HCT116 (cell line): ENCODE data around the gene UNKL. TPM values are rescaled to one million over a fixed set of nuclear protein-coding genes. Genes with fewer than 3 reads are reported as not detected.

Experiments used
- ATAC-seq: fragments of 200-7000 bp; cut with Tn5 transposase; 2 replicates; pipeline ENCODE4 v1.9.1; 2020; ENCODE audit warnings: mild to moderate bottlenecking, moderate library complexity
- BruUV-seq: library from RNA; stranded (reverse); fragments of 400-500 nt; replicated peaks from 2 replicates; lab custom pipeline; 2021; lab: Mats Ljungman, UMichigan
- CTCF ChIA-PET: fragments of 300-600 bp; sonication (Branson Sonifier 250); formaldehyde crosslinking; loops from one replicate; lab custom pipeline; 2021; ENCODE audit warnings: antibody characterized with exemption; lab: Charles Lee
- POLR2A ChIA-PET: fragments of 300-600, 350-600 bp; sonication (Branson Sonifier 250); formaldehyde crosslinking; loops from one replicate; lab custom pipeline; 2021; ENCODE audit warnings: antibody characterized with exemption; lab: Charles Lee
- RAD21 ChIA-PET, 2 experiments: fragments of 300-600 bp; sonication (Branson Sonifier 250); formaldehyde crosslinking; loops; one replicate each; lab custom pipeline; 2023; ENCODE audit warnings: low total read pairs in 2 of 2; ENCODE audit not compliant: uncharacterized antibody in 2 of 2, unreplicated experiment in 2 of 2, low non-redundant PET in 1 of 2; lab: Charles Lee
- DNase-seq: peaks from one replicate; pipeline ENCODE4 v3.0.0-alpha.2; 2010; ENCODE audit warnings: low read depth, low spot score
- H2AFZ ChIP-seq: fragments of 200-600 bp; shearing (Covaris generic), sonication (generic); 2 replicates; pipeline ENCODE4 v1.6.1; 2017; ENCODE audit warnings: low read depth, mixed run types, mixed read lengths, antibody characterized with exemption, low read length; ENCODE audit not compliant: poor library complexity, severe bottlenecking
- H3K27ac ChIP-seq: 2 replicates; pipeline ENCODE4 v1.5.1; 2012; ENCODE audit warnings: low read depth, low read length
- H3K27me3 ChIP-seq: fragments of 200-600 bp; sonication (generic); 2 replicates; pipeline ENCODE4 v1.6.1; 2016; ENCODE audit warnings: mixed run types, low read length, mixed read lengths; ENCODE audit not compliant: insufficient read depth
- H3K36me3 ChIP-seq, 2 experiments: fragments of 200-500 bp in 1 of 2; fragments of 200-600 bp in 1 of 2; sonication (Bioruptor generic) in 1 of 2; sonication (generic) in 1 of 2; 2 replicates each; pipeline versions ENCODE4 v1.5.1 to v1.6.1; 2014 to 2016; ENCODE audit warnings: low read length in 2 of 2, inconsistent platforms in 1 of 2, mixed read lengths in 1 of 2, mixed run types in 1 of 2; ENCODE audit not compliant: insufficient read depth in 2 of 2, control insufficient read depth in 1 of 2
- H3K4me1 ChIP-seq, 2 experiments: fragments of 200-600 bp in 1 of 2; sonication (generic) in 1 of 2; 2 replicates each; pipeline versions ENCODE4 v1.5.1 to v1.6.1; 2012 to 2017; ENCODE audit warnings: low read length in 2 of 2, inconsistent platforms in 1 of 2, mild to moderate bottlenecking in 1 of 2, mixed read lengths in 1 of 2, mixed run types in 1 of 2, moderate library complexity in 1 of 2; ENCODE audit not compliant: insufficient read depth in 2 of 2, control insufficient read depth in 1 of 2
- H3K4me2 ChIP-seq: fragments of 200-600 bp; sonication (generic); 2 replicates; pipeline ENCODE4 v1.6.1; 2017; ENCODE audit warnings: mixed run types, low read length, mixed read lengths
- H3K4me3 ChIP-seq, 2 experiments: fragments of 200-600 bp in 1 of 2; sonication (generic) in 1 of 2; replicated peaks in 1 of 2; 2 replicates each; pipeline ENCODE4 v1.5.1; 2011 to 2016; ENCODE audit warnings: low read length in 2 of 2, control low read depth in 1 of 2, low read depth in 1 of 2, mild to moderate bottlenecking in 1 of 2, mixed read lengths in 1 of 2, mixed run types in 1 of 2
- H3K79me2 ChIP-seq: fragments of 200-600 bp; sonication (generic); 2 replicates; pipeline ENCODE4 v1.6.1; 2017; ENCODE audit warnings: mild to moderate bottlenecking, mixed run types, low read length, moderate library complexity, mixed read lengths; ENCODE audit not compliant: insufficient read depth
- H3K9ac ChIP-seq: fragments of 200-600 bp; sonication (generic); 2 replicates; pipeline ENCODE4 v1.6.1; 2016; ENCODE audit warnings: low read length, mixed read lengths
- H3K9me2 ChIP-seq: fragments of 200-600 bp; sonication (generic), shearing (Covaris generic); 2 replicates; pipeline ENCODE4 v1.6.1; 2017; ENCODE audit warnings: mixed run types, mild to moderate bottlenecking, moderate library complexity; ENCODE audit not compliant: insufficient read depth
- H3K9me3 ChIP-seq, 2 experiments: fragments of 200-500 bp in 1 of 2; fragments of 200-600 bp in 1 of 2; sonication (Bioruptor generic) in 1 of 2; sonication (generic) in 1 of 2; 2 replicates each; pipeline ENCODE4 v1.6.1; 2014 to 2017; ENCODE audit warnings: low read length in 2 of 2, mixed read lengths in 2 of 2, inconsistent platforms in 1 of 2, low read depth in 1 of 2, mild to moderate bottlenecking in 1 of 2, mixed run types in 1 of 2, moderate library complexity in 1 of 2; ENCODE audit not compliant: control insufficient read depth in 1 of 2, insufficient read depth in 1 of 2
- H4K20me1 ChIP-seq: fragments of 200-600 bp; sonication (generic), shearing (Covaris generic); 2 replicates; pipeline ENCODE4 v1.6.1; 2017; ENCODE audit warnings: mixed run types, mild to moderate bottlenecking, moderate library complexity; ENCODE audit not compliant: insufficient read depth
- CTCF ChIP-seq, 3 experiments: fragments of 200-600 bp in 1 of 3; sonication (generic) in 1 of 3; IDR thresholded peaks in 2 of 3; conservative IDR thresholded peaks in 1 of 3; 2 replicates each; pipeline ENCODE4 v1.5.1; 2012 to 2017; ENCODE audit warnings: low read depth in 2 of 3, low read length in 2 of 3, antibody characterized with exemption in 1 of 3, borderline replicate concordance in 1 of 3, control low read depth in 1 of 3, mild to moderate bottlenecking in 1 of 3, mixed read lengths in 1 of 3, mixed run types in 1 of 3, moderate library complexity in 1 of 3; ENCODE audit not compliant: insufficient read depth in 1 of 3
- POLR2A ChIP-seq: IDR thresholded peaks from 2 replicates; pipeline ENCODE4 v1.7.0; 2011; ENCODE audit warnings: borderline replicate concordance; ENCODE audit not compliant: insufficient read depth, insufficient read length; ENCODE audit errors: extremely low read depth
- RAD21 ChIP-seq: IDR thresholded peaks from 2 replicates; pipeline ENCODE4 v1.6.1; 2012; ENCODE audit warnings: low read depth, mild to moderate bottlenecking
- YY1 ChIP-seq: IDR thresholded peaks from 2 replicates; pipeline ENCODE4 v1.6.1; 2011; ENCODE audit warnings: low read length, low read depth, moderate library complexity, mild to moderate bottlenecking; ENCODE audit not compliant: insufficient replicate concordance; ENCODE audit errors: extremely low read depth
- ZBTB33 ChIP-seq: IDR thresholded peaks from 2 replicates; pipeline ENCODE4 v1.6.1; 2011; ENCODE audit warnings: mild to moderate bottlenecking, low read length, moderate library complexity; ENCODE audit not compliant: insufficient replicate concordance; ENCODE audit errors: extremely low read depth
- ZNF274 ChIP-seq: fragments of 200-500 bp; sonication (Bioruptor generic); IDR thresholded peaks from 2 replicates; pipeline ENCODE4 v1.6.1; 2014; ENCODE audit warnings: mild to moderate bottlenecking, low read depth, low read length, inconsistent platforms
- intact Hi-C: fragments of 100-400 bp; cut with micrococcal nuclease; formaldehyde crosslinking; loops from 2 replicates; pipeline ENCODE4 v1.10.0; 2022
- total RNA-seq: library from RNA; stranded (reverse); gene quantifications from one replicate; pipeline ENCODE4 v1.2.1, GENCODE V29; 2021; ENCODE audit not compliant: unreplicated experiment

The UNKL gene
- total RNA-seq, 1 experiment from 2014 or later = 24.9 TPM

GRCh38 chr16:1428511-1428910 is 14.0 kb upstream of the UNKL start:
- Histone ChIP-seq H3K9ac (peak overlapping the region; percentile 13), H2AFZ (no peak overlapping the region)
- no TSS peak for BruUV-seq

More at GRCh38 chr16:1428511-1428910, 14.0 kb upstream of the UNKL start:
- TF ChIP-seq RAD21 (peak; percentile 70), ZNF274 (no peak), POLR2A (no peak), CTCF (IDR thresholded peaks at IDR 0.05 in 2 of 3, conservative IDR thresholded peaks at IDR 0.05 in 1 of 3; ENCODE audit: borderline replicate concordance in 1 of 3, insufficient read depth in 1 of 3, low read depth in 2 of 3, low read length in 2 of 3) (peak; percentile 57 to 59 (median 58); a peak in 5 of 6 replicates), ZBTB33 (no peak), YY1 (no peak)
- peak; percentile 89 for ATAC-seq
- Histone ChIP-seq H3K9me2 (no peaks in the 10 kb centered on the region), H3K9me3 (no peaks in the 10 kb centered on the region), H3K36me3 (no peaks in the 10 kb centered on the region), H3K27ac (no peak overlapping the region; the same call in 1 of the 2 replicates), H3K27me3 (no peaks in the 10 kb centered on the region), H3K79me2 (no peaks in the 10 kb centered on the region), H3K4me1 (peaks cover 0 to 12% of the 10 kb centered on the region in 2 experiments; a peak in 2 of 4 replicates), H3K4me2 (peak overlapping the region; percentile 26; the same call in 1 of the 2 replicates), H4K20me1 (no peaks in the 10 kb centered on the region), H3K4me3 (no peak overlapping the region)
- intact Hi-C loops = no loop called here
- ChIA-PET RAD21 (no interaction called here), CTCF (no interaction called here), POLR2A (interaction anchor here (0.6 kb wide), 1 partner anchor 182 kb away, joined by 3 read pairs; no protein-coding TSS in a partner anchor)
- DNase-seq = no peak
